Endothelial cell of umbilical vein (primary cell): Measurements from ENCODE around the gene EXOC1. TPM values are rescaled to one million over a fixed set of nuclear protein-coding genes. Genes with fewer than 3 reads are reported as not detected.

Experiments
- BruUV-seq: library from RNA; stranded (reverse); fragments of 400-500 nt; replicated peaks from 2 replicates; lab custom pipeline; 2021; lab: Mats Ljungman, UMichigan
- CTCF ChIA-PET: fragments of 300-600, 350-600 bp; sonication (Branson Sonifier 250); formaldehyde crosslinking; loops from one replicate; lab custom pipeline; 2021; ENCODE audit warnings: antibody characterized with exemption, inconsistent platforms; lab: Charles Lee
- POLR2A ChIA-PET: fragments of 300-600, 350-600 bp; sonication (Branson Sonifier 250); formaldehyde crosslinking; loops from one replicate; lab custom pipeline; 2021; ENCODE audit warnings: antibody characterized with exemption, inconsistent platforms; lab: Charles Lee
- DNase-seq: peaks from one replicate; pipeline ENCODE4 v3.0.0-alpha.2; 2011; ENCODE audit warnings: low read depth, low spot score
- FAIRE-seq: peaks from 2 replicates; lab custom pipeline; 2011; peaks lifted over from hg19 to GRCh38; lab: Jason Lieb, UNC
- H2AFZ ChIP-seq: 2 replicates; pipeline ENCODE4 v1.6.0; 2012; ENCODE audit warnings: low read depth, low read length, control low read depth, inconsistent platforms
- H3K27ac ChIP-seq: 2 replicates; pipeline ENCODE4 v1.5.1; 2011; ENCODE audit warnings: low read depth, mild to moderate bottlenecking, control low read depth, low read length, moderate library complexity; ENCODE audit not compliant: insufficient read depth
- H3K27me3 ChIP-seq, 2 experiments: 2 replicates each; pipeline versions ENCODE4 v1.6.0 to v1.6.1; 2011; ENCODE audit warnings: low read length in 2 of 2, mixed read lengths in 1 of 2; ENCODE audit not compliant: control insufficient read depth in 2 of 2, insufficient read depth in 2 of 2
- H3K36me3 ChIP-seq, 2 experiments: 2 replicates in 1 of 2; 3 replicates in 1 of 2; pipeline ENCODE4 v1.5.1; 2011; ENCODE audit warnings: low read length in 2 of 2, mild to moderate bottlenecking in 1 of 2, moderate library complexity in 1 of 2; ENCODE audit not compliant: control insufficient read depth in 2 of 2, insufficient read depth in 2 of 2; ENCODE audit errors: extremely low read depth in 1 of 2
- H3K4me1 ChIP-seq: 3 replicates; pipeline ENCODE4 v1.5.1; 2011; ENCODE audit warnings: mild to moderate bottlenecking, low read length; ENCODE audit not compliant: control insufficient read depth, insufficient read depth; ENCODE audit errors: extremely low read depth
- H3K4me2 ChIP-seq: 2 replicates; pipeline ENCODE4 v1.6.1; 2011; ENCODE audit warnings: low read length, control low read depth, mixed read lengths; ENCODE audit not compliant: insufficient read depth
- H3K4me3 ChIP-seq, 3 experiments: fragments of 200-600 bp in 1 of 3; sonication (generic), shearing (Covaris generic) in 1 of 3; replicated peaks in 1 of 3; 2 replicates each; pipeline ENCODE4 v1.5.1; 2011 to 2016; ENCODE audit warnings: control low read depth in 3 of 3, low read length in 3 of 3, mild to moderate bottlenecking in 2 of 3, inconsistent platforms in 1 of 3, low read depth in 1 of 3, moderate library complexity in 1 of 3; ENCODE audit not compliant: insufficient read depth in 1 of 3
- H3K79me2 ChIP-seq: 2 replicates; pipeline ENCODE4 v1.6.0; 2012; ENCODE audit warnings: low read length, inconsistent platforms; ENCODE audit not compliant: control insufficient read depth, insufficient read depth
- H3K9ac ChIP-seq: replicated peaks from 2 replicates; pipeline ENCODE3; 2011; ENCODE audit warnings: low read length, control low read depth; ENCODE audit not compliant: insufficient read depth; ENCODE audit errors: extremely low read depth
- H3K9me1 ChIP-seq: replicated peaks from 3 replicates; pipeline ENCODE4 v1.6.0; 2011; ENCODE audit warnings: mild to moderate bottlenecking, low read length; ENCODE audit not compliant: control insufficient read depth, insufficient read depth; ENCODE audit errors: extremely low read depth
- H3K9me3 ChIP-seq: replicated peaks from 2 replicates; pipeline ENCODE4 v1.5.1; 2012; ENCODE audit warnings: low read length, inconsistent platforms; ENCODE audit not compliant: control insufficient read depth, insufficient read depth
- H4K20me1 ChIP-seq: replicated peaks from 2 replicates; pipeline ENCODE3; 2011; ENCODE audit warnings: mild to moderate bottlenecking, low read length; ENCODE audit not compliant: control insufficient read depth, insufficient read depth; ENCODE audit errors: extremely low read depth
- EZH2 ChIP-seq: IDR thresholded peaks from 2 replicates; pipeline ENCODE4 v1.6.1; 2012; ENCODE audit warnings: borderline replicate concordance, low read depth, mild to moderate bottlenecking, moderate library complexity, low read length, inconsistent platforms; ENCODE audit not compliant: severe bottlenecking
- FOS ChIP-seq: IDR thresholded peaks from 2 replicates; pipeline ENCODE4 v1.6.1; 2011; ENCODE audit warnings: mild to moderate bottlenecking, low read length, moderate library complexity, borderline replicate concordance; ENCODE audit not compliant: insufficient read depth
- GATA2 ChIP-seq: IDR thresholded peaks from 2 replicates; pipeline ENCODE4 v1.7.0; 2011; ENCODE audit warnings: low read depth, mild to moderate bottlenecking, moderate library complexity, mixed read lengths, low read length; ENCODE audit not compliant: insufficient read length, insufficient read depth
- JUN ChIP-seq: IDR thresholded peaks from 2 replicates; pipeline ENCODE4 v1.6.1; 2011; ENCODE audit warnings: borderline replicate concordance, low read depth; ENCODE audit not compliant: insufficient read length, insufficient read depth
- MYC ChIP-seq: IDR thresholded peaks from one replicate; pipeline ENCODE4 v1.6.1; 2011; ENCODE audit warnings: mild to moderate bottlenecking, low read depth, low read length
- POLR2A ChIP-seq: IDR thresholded peaks from 2 replicates; pipeline ENCODE4 v1.6.1; 2012; ENCODE audit warnings: low read depth, mild to moderate bottlenecking, control low read depth, low read length
- POLR2AphosphoS5 ChIP-seq: IDR thresholded peaks from 2 replicates; pipeline ENCODE4 v1.6.1; 2012; ENCODE audit warnings: low read depth, mild to moderate bottlenecking, control low read depth, low read length, moderate library complexity; ENCODE audit not compliant: insufficient read depth
- dilution Hi-C: fragments of 300-500 bp; cut with MboI; formaldehyde crosslinking; loops from one replicate; pipeline ENCODE4 v1.15.0; 2019; ENCODE audit warnings: low sequenced_read_pairs; ENCODE audit not compliant: extremely low pct_ligation_motif_present
- intact Hi-C: fragments of 100-400 bp; cut with micrococcal nuclease; formaldehyde crosslinking; loops from one replicate; pipeline ENCODE4 v1.10.0; 2022
- polyA plus RNA-seq, 4 experiments: library from polyadenylated mRNA; depleted of rRNA in 3 of 4; stranded (reverse) in 3 of 4; unstranded in 1 of 4; fragments of >200 nt; gene quantifications; 2 replicates each; pipeline versions ENCODE4 v1.2.1 to v1.2.3, GENCODE V29; 2011 to 2012; ENCODE audit warnings: missing spikeins in 1 of 4
- total RNA-seq: library from RNA; stranded (reverse); gene quantifications from 2 replicates; pipeline ENCODE4 v1.2.3, GENCODE V29; 2021
- TF ChIP-seq, protein P1 (sequence below): IDR thresholded peaks from 2 replicates; pipeline ENCODE4 v1.6.1; 2011; ENCODE audit not compliant: insufficient read depth, insufficient read length
- TF ChIP-seq, protein P2 (sequence below), 2 donors: IDR thresholded peaks; 1 replicate in 1 of 2; 2 replicates in 1 of 2; pipeline ENCODE4 v1.5.1; 2011; ENCODE audit warnings: low read length in 2 of 2, mild to moderate bottlenecking in 2 of 2, moderate library complexity in 2 of 2, control low read depth in 1 of 2, inconsistent platforms in 1 of 2, low read depth in 1 of 2; ENCODE audit not compliant: insufficient read depth in 1 of 2; ENCODE audit errors: extremely low read depth in 1 of 2

The EXOC1 gene
- total and polyA plus RNA-seq, 2 donors (not counting 3 experiments of a cell fraction or from before 2014, with no cell fraction given) = 11.6 to 33.3 TPM

DNA sequence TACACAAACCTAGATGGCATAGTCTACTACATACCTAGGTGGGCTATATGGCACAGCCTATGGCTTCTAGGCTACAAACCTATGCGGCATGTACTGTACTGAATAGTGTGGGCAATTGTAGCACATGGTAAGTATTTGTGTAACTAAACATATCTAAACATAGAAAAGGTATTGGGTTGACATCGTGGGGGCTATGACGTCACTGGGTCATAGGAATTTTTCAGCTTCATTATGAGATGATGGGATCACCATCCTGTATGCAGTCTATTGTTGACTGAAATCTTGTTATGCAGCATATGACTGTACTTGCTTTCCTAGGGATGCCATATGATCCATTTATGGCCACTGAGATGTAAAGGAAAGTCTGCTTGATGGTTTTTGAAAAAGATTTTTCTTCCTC is 35.8 kb upstream of the EXOC1 start:
- Histone ChIP-seq H3K9ac (no peak overlapping the region), H4K20me1 (no peaks in the 10 kb centered on the region), H3K4me1 (no peaks in the 10 kb centered on the region), H3K27me3 (peaks cover 26 to 41% of the 10 kb centered on the region in 2 experiments), H3K9me3 (no peaks in the 10 kb centered on the region), H3K9me1 (no peaks in the 10 kb centered on the region), H3K4me2 (no peak overlapping the region), H3K4me3 (no peak overlapping the region), H2AFZ (no peak overlapping the region), H3K36me3 (no peaks in the 10 kb centered on the region), H3K79me2 (no peaks in the 10 kb centered on the region), H3K27ac (no peak overlapping the region)
- intact Hi-C loops (no loop called here), dilution Hi-C loops (no loop called here)
- DNase-seq = no peak
- no peak for TF ChIP-seq GATA2
- TF ChIP-seq FOS = no peak
- TF ChIP-seq POLR2A = no peak
- no peak for TF ChIP-seq MYC
- TF ChIP-seq EZH2 = no peak
- no peak for FAIRE-seq
- no TSS peak for BruUV-seq
- POLR2A ChIA-PET = no interaction called here
- CTCF ChIA-PET = no interaction called here

- CTCF ChIA-PET = no interaction called here
- Histone ChIP-seq H3K4me1 (no peaks in the 10 kb centered on the region), H3K9me1 (no peaks in the 10 kb centered on the region), H3K4me2 (no peak within 1 kb of the TSS), H3K27ac (no peak within 1 kb of the TSS), H3K9ac (no peak within 1 kb of the TSS), H3K4me3 (no peak within 1 kb of the TSS), H3K27me3 (peaks cover 26 to 41% of the 10 kb centered on the region in 2 experiments), H2AFZ (no peak within 1 kb of the TSS), H3K36me3 (no peaks in the 10 kb centered on the region), H3K79me2 (no peaks in the 10 kb centered on the region), H3K9me3 (no peaks in the 10 kb centered on the region), H4K20me1 (no peaks in the 10 kb centered on the region)
- intact Hi-C loops = no loop called here
- TF ChIP-seq GATA2 (no peak), JUN (no peak), MYC (no peak), FOS (no peak), POLR2A (no peak), EZH2 (no peak), POLR2AphosphoS5 (no peak)
- TF ChIP-seq, protein P1, sequence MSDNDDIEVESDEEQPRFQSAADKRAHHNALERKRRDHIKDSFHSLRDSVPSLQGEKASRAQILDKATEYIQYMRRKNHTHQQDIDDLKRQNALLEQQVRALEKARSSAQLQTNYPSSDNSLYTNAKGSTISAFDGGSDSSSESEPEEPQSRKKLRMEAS = no peak
- TF ChIP-seq, protein P2, sequence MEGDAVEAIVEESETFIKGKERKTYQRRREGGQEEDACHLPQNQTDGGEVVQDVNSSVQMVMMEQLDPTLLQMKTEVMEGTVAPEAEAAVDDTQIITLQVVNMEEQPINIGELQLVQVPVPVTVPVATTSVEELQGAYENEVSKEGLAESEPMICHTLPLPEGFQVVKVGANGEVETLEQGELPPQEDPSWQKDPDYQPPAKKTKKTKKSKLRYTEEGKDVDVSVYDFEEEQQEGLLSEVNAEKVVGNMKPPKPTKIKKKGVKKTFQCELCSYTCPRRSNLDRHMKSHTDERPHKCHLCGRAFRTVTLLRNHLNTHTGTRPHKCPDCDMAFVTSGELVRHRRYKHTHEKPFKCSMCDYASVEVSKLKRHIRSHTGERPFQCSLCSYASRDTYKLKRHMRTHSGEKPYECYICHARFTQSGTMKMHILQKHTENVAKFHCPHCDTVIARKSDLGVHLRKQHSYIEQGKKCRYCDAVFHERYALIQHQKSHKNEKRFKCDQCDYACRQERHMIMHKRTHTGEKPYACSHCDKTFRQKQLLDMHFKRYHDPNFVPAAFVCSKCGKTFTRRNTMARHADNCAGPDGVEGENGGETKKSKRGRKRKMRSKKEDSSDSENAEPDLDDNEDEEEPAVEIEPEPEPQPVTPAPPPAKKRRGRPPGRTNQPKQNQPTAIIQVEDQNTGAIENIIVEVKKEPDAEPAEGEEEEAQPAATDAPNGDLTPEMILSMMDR (IDR thresholded peaks at IDR 0.05; ENCODE audit: extremely low read depth in 1 of 2, insufficient read depth in 1 of 2, low read depth in 1 of 2, low read length in 2 of 2) = no peak
- DNase-seq (peak; percentile 4), FAIRE-seq (no peak)
- dilution Hi-C loops = no loop called here
- no TSS peak for BruUV-seq
- POLR2A ChIA-PET = no interaction called here
Observed at GRCh38 chr4:55819634-55820033, 33.8 kb upstream of the EXOC1 start, which contains the start of gene EXOC1L. EXOC1L (plus strand) TSS chr4:55819790; CDS start chr4:55820027, 237 bp downstream.
